PC-9 (cell line): ENCODE results near the gene MAN1C1. TPM values are rescaled to one million over a fixed set of nuclear protein-coding genes. Genes with fewer than 3 reads are reported as not detected.

ENCODE experiments used
- BruUV-seq: library from RNA; stranded (reverse); fragments of 400-500 nt; replicated peaks from 2 replicates; lab custom pipeline; 2021; lab: Mats Ljungman, UMichigan
- CTCF ChIA-PET: fragments of 300-600 bp; sonication (Branson Sonifier 250); formaldehyde crosslinking; loops from one replicate; lab custom pipeline; 2022; ENCODE audit warnings: antibody characterized with exemption; lab: Charles Lee
- POLR2A ChIA-PET: fragments of 300-600 bp; sonication (Branson Sonifier 250); formaldehyde crosslinking; loops from one replicate; lab custom pipeline; 2022; ENCODE audit warnings: antibody characterized with exemption; ENCODE audit not compliant: unreplicated experiment; lab: Charles Lee
- DNase-seq, 2 experiments: peaks; one replicate each; pipeline versions ENCODE4 v3.0.0 to v3.0.0-alpha.2; 2015 to 2022; ENCODE audit warnings: mixed read lengths in 1 of 2
- H2AFZ ChIP-seq: fragments of 200-600 bp; sonication (generic); 2 replicates; pipeline ENCODE4 v1.8.1; 2017; ENCODE audit warnings: antibody characterized with exemption
- H3F3A ChIP-seq: fragments of 200-600 bp; sonication (generic); 2 replicates; pipeline ENCODE4 v1.8.1; 2017; ENCODE audit warnings: antibody characterized with exemption, mild to moderate bottlenecking, low read depth; ENCODE audit not compliant: insufficient read depth
- H3K27ac ChIP-seq: fragments of 200-600 bp; sonication (generic); 2 replicates; pipeline ENCODE4 v1.6.1; 2016; ENCODE audit warnings: mixed run types
- H3K27me3 ChIP-seq: fragments of 200-600 bp; sonication (generic); 2 replicates; pipeline ENCODE4 v1.6.1; 2016; ENCODE audit warnings: low read depth, mixed run types; ENCODE audit not compliant: insufficient read depth
- H3K36me3 ChIP-seq: fragments of 200-600 bp; sonication (generic); 2 replicates; pipeline ENCODE4 v1.6.1; 2016; ENCODE audit warnings: low read depth, mixed run types
- H3K4me1 ChIP-seq: fragments of 200-600 bp; sonication (generic); replicated peaks from 2 replicates; pipeline ENCODE4 v1.6.1; 2016; ENCODE audit warnings: mixed run types; ENCODE audit not compliant: insufficient read depth
- H3K4me2 ChIP-seq: fragments of 200-600 bp; sonication (generic); 2 replicates; pipeline ENCODE4 v1.6.1; 2017; ENCODE audit warnings: mixed run types
- H3K4me3 ChIP-seq: fragments of 200-600 bp; sonication (generic); 2 replicates; pipeline ENCODE4 v1.6.1; 2016; ENCODE audit warnings: mixed run types
- H3K79me2 ChIP-seq: fragments of 200-600 bp; sonication (generic); 2 replicates; pipeline ENCODE4 v1.6.1; 2017; ENCODE audit warnings: low read depth, mixed run types
- H3K9me2 ChIP-seq: fragments of 200-600 bp; sonication (generic); 2 replicates; pipeline ENCODE4 v1.8.1; 2017; ENCODE audit warnings: mild to moderate bottlenecking; ENCODE audit not compliant: insufficient read depth
- H3K9me3 ChIP-seq: fragments of 200-600 bp; sonication (generic); 2 replicates; pipeline ENCODE4 v1.8.1; 2016; ENCODE audit warnings: low read depth; ENCODE audit not compliant: insufficient read depth
- H4K20me1 ChIP-seq: fragments of 200-600 bp; sonication (generic); 2 replicates; pipeline ENCODE4 v1.8.1; 2017; ENCODE audit not compliant: insufficient read depth
- CTCF ChIP-seq: fragments of 200-600 bp; sonication (generic); conservative IDR thresholded peaks from 2 replicates; pipeline ENCODE4 v1.6.1; 2017; ENCODE audit warnings: mixed run types, antibody characterized with exemption, mild to moderate bottlenecking, moderate library complexity
- EZH2 ChIP-seq: fragments of 200-600 bp; sonication (generic); IDR thresholded peaks from 2 replicates; pipeline ENCODE4 v1.8.0; 2017; ENCODE audit warnings: antibody characterized with exemption, low read depth
- intact Hi-C: fragments of 100-400 bp; cut with micrococcal nuclease; formaldehyde crosslinking; loops from one replicate; pipeline ENCODE4 v1.10.0; 2022; ENCODE audit not compliant: unreplicated experiment
- total RNA-seq: library from RNA; stranded (reverse); gene quantifications from 2 replicates; pipeline ENCODE4 v1.2.3, GENCODE V29; 2021

The MAN1C1 gene
- total RNA-seq, 1 experiment from 2014 or later: 0.41 TPM

GRCh38 chr1:25683731-25684130 lies 67.1 kb downstream of the MAN1C1 start:
- no peak overlapping the region for H3K27ac ChIP-seq
- peaks cover 2% of the 10 kb centered on the region for H3K4me1 ChIP-seq
- CTCF ChIA-PET: no interaction called here
- no peaks in the 10 kb centered on the region for H3K9me2 ChIP-seq
- H3K79me2 ChIP-seq: no peaks in the 10 kb centered on the region
- no peak overlapping the region for H2AFZ ChIP-seq
- no TSS peak for BruUV-seq
- H4K20me1 ChIP-seq: no peaks in the 10 kb centered on the region
- H3K27me3 ChIP-seq: no peaks in the 10 kb centered on the region
- no peak for TF ChIP-seq CTCF
- no peak for TF ChIP-seq EZH2
- H3K4me2 ChIP-seq: no peak overlapping the region
- no peaks in the 10 kb centered on the region for H3K9me3 ChIP-seq
- POLR2A ChIA-PET: no interaction called here
- H3K4me3 ChIP-seq: no peak overlapping the region
- peak in 1 of 2 experiments; percentile 17 for DNase-seq
- intact Hi-C loops: no loop called here
- no peaks in the 10 kb centered on the region for H3K36me3 ChIP-seq
- H3F3A ChIP-seq: no peaks in the 10 kb centered on the region

GRCh38 chr1:25684216-25684965 lies 67.8 kb downstream of the MAN1C1 start:
- TF ChIP-seq CTCF: no peak
- TF ChIP-seq EZH2: no peak
- Histone ChIP-seq H3K79me2 (no peaks in the 10 kb centered on the region), H3K9me3 (no peaks in the 10 kb centered on the region), H3K4me1 (peaks cover 9% of the 10 kb centered on the region), H2AFZ (no peak overlapping the region), H3K9me2 (no peaks in the 10 kb centered on the region), H3K4me2 (no peak overlapping the region), H3K36me3 (no peaks in the 10 kb centered on the region), H3F3A (no peaks in the 10 kb centered on the region), H3K27ac (no peak overlapping the region), H4K20me1 (no peaks in the 10 kb centered on the region), H3K4me3 (no peak overlapping the region), H3K27me3 (no peaks in the 10 kb centered on the region)
- ChIA-PET POLR2A (no interaction called here), CTCF (no interaction called here)
- no TSS peak for BruUV-seq
- intact Hi-C loops: no loop called here
- no peak for DNase-seq

- POLR2A ChIA-PET: interaction anchor here (0.7 kb wide), 1 partner anchor 10 kb away, joined by 3 read pairs; no protein-coding TSS in a partner anchor
- Histone ChIP-seq H4K20me1 (no peaks in the 10 kb centered on the region), H2AFZ (no peak overlapping the region), H3K9me3 (no peaks in the 10 kb centered on the region), H3K36me3 (no peaks in the 10 kb centered on the region), H3K79me2 (no peaks in the 10 kb centered on the region), H3K4me3 (no peak overlapping the region), H3K4me1 (peaks cover 12% of the 10 kb centered on the region), H3K9me2 (no peaks in the 10 kb centered on the region), H3K27me3 (no peaks in the 10 kb centered on the region), H3F3A (no peaks in the 10 kb centered on the region), H3K27ac (no peak overlapping the region), H3K4me2 (no peak overlapping the region)
- CTCF ChIA-PET: no interaction called here
- intact Hi-C loops: no loop called here
- no peak for TF ChIP-seq EZH2
- TF ChIP-seq CTCF: no peak
- no TSS peak for BruUV-seq
- DNase-seq: no peak
Observed at GRCh38 chr1:25685211-25685750, 68.7 kb downstream of the MAN1C1 start.
